Measurements from ENCODE around the gene PCDHA4. TPM values are rescaled to one million over a fixed set of nuclear protein-coding genes. Genes with fewer than 3 reads are reported as not detected.

PCDHA4 gene
- total RNA-seq, 1 experiment from 2014 or later = 4.8 TPM

DNA sequence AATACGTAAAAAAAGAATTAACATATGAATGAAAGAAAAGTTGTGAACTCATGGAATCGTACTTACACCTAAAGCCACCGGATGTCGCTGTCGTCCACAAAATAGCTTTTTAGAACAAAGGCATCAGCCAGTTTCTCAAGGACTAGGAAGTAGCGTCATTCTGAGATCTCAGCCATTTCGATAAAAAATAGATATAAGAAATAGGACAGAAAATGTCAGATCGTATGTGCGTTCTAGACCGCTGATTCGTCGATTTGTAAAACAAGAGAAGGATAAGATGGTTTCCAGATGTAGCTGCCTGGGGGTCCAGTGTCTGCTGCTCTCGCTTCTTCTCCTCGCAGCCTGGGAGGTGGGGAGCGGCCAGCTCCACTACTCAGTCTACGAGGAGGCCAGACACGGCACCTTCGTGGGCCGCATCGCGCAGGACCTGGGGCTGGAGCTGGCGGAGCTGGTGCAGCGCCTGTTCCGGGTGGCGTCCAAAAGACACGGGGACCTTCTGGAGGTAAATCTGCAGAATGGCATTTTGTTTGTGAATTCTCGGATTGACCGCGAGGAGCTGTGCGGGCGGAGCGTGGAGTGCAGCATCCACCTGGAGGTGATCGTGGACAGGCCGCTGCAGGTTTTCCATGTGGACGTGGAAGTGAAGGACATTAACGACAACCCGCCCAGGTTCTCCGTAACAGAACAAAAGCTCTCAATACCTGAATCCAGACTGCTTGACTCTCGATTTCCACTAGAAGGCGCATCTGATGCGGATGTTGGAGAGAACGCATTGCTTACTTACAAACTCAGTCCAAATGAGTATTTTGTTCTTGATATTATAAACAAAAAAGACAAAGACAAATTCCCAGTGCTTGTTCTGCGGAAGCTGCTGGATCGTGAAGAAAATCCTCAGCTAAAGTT lies 49.2 kb downstream of the PCDHA4 start, which contains the start of gene PCDHA10:
Gene PCDHA10 (plus strand): TSS at position 126 of the 903 bp plus-strand sequence. CDS start 152 bp downstream, at position 278.
- Mint-ChIP-seq H3K27me3 (ENCODE audit: unreplicated experiment) (no peaks in the 10 kb centered on the region), H3K4me1 (ENCODE audit: low read depth, unreplicated experiment) (no peaks in the 10 kb centered on the region), H3K9me3 (ENCODE audit: low read depth, unreplicated experiment) (peaks cover 5% of the 10 kb centered on the region), H3K4me3 (ENCODE audit: low read depth, unreplicated experiment) (no peak within 1 kb of the TSS), H3K27ac (ENCODE audit: unreplicated experiment) (no peak within 1 kb of the TSS), H3K36me3 (ENCODE audit: insufficient read depth, unreplicated experiment) (peaks cover 4% of the 10 kb centered on the region)
- TF ChIP-seq, protein P1, sequence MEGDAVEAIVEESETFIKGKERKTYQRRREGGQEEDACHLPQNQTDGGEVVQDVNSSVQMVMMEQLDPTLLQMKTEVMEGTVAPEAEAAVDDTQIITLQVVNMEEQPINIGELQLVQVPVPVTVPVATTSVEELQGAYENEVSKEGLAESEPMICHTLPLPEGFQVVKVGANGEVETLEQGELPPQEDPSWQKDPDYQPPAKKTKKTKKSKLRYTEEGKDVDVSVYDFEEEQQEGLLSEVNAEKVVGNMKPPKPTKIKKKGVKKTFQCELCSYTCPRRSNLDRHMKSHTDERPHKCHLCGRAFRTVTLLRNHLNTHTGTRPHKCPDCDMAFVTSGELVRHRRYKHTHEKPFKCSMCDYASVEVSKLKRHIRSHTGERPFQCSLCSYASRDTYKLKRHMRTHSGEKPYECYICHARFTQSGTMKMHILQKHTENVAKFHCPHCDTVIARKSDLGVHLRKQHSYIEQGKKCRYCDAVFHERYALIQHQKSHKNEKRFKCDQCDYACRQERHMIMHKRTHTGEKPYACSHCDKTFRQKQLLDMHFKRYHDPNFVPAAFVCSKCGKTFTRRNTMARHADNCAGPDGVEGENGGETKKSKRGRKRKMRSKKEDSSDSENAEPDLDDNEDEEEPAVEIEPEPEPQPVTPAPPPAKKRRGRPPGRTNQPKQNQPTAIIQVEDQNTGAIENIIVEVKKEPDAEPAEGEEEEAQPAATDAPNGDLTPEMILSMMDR (IDR thresholded peaks at IDR 0.05; ENCODE audit: unreplicated experiment) = no peak
- intact Hi-C loops (cut with micrococcal nuclease; ENCODE audit: unreplicated experiment) = no loop called here
- no peak for DNase-seq
- CTCF ChIA-PET = no interaction called here
- no TSS peak for BruUV-seq (replicated peaks)

DNA sequence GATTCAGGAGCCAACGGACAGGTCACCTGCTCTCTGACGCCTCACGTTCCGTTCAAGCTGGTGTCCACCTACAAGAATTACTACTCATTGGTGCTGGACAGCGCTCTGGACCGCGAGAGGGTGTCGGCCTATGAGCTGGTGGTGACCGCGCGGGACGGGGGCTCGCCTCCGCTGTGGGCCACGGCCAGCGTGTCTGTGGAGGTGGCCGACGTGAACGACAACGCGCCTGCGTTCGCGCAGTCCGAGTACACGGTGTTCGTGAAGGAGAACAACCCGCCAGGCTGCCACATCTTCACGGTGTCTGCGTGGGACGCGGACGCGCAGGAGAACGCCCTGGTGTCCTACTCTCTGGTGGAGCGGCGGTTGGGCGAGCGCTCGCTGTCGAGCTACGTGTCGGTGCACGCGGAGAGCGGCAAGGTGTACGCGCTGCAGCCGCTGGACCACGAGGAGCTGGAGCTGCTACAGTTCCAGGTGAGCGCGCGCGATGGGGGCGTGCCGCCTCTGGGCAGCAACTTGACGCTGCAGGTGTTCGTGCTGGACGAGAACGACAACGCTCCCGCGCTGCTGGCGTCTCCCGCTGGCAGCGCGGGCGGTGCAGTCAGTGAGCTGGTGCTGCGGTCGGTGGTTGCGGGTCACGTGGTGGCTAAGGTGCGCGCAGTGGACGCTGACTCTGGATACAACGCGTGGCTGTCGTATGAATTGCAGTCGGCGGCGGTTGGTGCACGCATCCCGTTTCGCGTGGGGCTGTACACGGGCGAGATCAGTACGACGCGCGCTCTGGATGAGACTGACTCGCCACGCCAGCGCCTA lies 50.5 kb downstream of the PCDHA4 start:
- Mint-ChIP-seq H3K27me3 (ENCODE audit: unreplicated experiment) (no peaks in the 10 kb centered on the region), H3K36me3 (ENCODE audit: insufficient read depth, unreplicated experiment) (peaks cover 4% of the 10 kb centered on the region), H3K4me1 (ENCODE audit: low read depth, unreplicated experiment) (no peaks in the 10 kb centered on the region), H3K9me3 (ENCODE audit: low read depth, unreplicated experiment) (peaks cover 5% of the 10 kb centered on the region), H3K4me3 (ENCODE audit: low read depth, unreplicated experiment) (no peak overlapping the region), H3K27ac (ENCODE audit: unreplicated experiment) (no peak overlapping the region)
- BruUV-seq (replicated peaks) = no TSS peak
- TF ChIP-seq, protein P1 (IDR thresholded peaks at IDR 0.05; ENCODE audit: unreplicated experiment) = no peak
- CTCF ChIA-PET = no interaction called here
- no peak for DNase-seq
- intact Hi-C loops (cut with micrococcal nuclease; ENCODE audit: unreplicated experiment) = no loop called here

GRCh38 chr5:140857987-140858240 lies 51.0 kb downstream of the PCDHA4 start:
- peaks cover 5% of the 10 kb centered on the region for H3K9me3 Mint-ChIP-seq (ENCODE audit: low read depth, unreplicated experiment)
- DNase-seq = no peak
- H3K4me1 Mint-ChIP-seq (ENCODE audit: low read depth, unreplicated experiment) = no peaks in the 10 kb centered on the region
- H3K36me3 Mint-ChIP-seq (ENCODE audit: insufficient read depth, unreplicated experiment) = peaks cover 2% of the 10 kb centered on the region
- no peak overlapping the region for H3K27ac Mint-ChIP-seq (ENCODE audit: unreplicated experiment)
- TF ChIP-seq, protein P1 (IDR thresholded peaks at IDR 0.05; ENCODE audit: unreplicated experiment) = no peak
- CTCF ChIA-PET = no interaction called here
- no peaks in the 10 kb centered on the region for H3K27me3 Mint-ChIP-seq (ENCODE audit: unreplicated experiment)
- H3K4me3 Mint-ChIP-seq (ENCODE audit: low read depth, unreplicated experiment) = no peak overlapping the region
- intact Hi-C loops (cut with micrococcal nuclease; ENCODE audit: unreplicated experiment) = no loop called here
- BruUV-seq (replicated peaks) = no TSS peak

- H3K4me1 Mint-ChIP-seq (ENCODE audit: low read depth, unreplicated experiment) = no peaks in the 10 kb centered on the region
- no peak for DNase-seq
- intact Hi-C loops (cut with micrococcal nuclease; ENCODE audit: unreplicated experiment) = no loop called here
- H3K4me3 Mint-ChIP-seq (ENCODE audit: low read depth, unreplicated experiment) = no peak overlapping the region
- CTCF ChIA-PET = interaction anchor here (0.5 kb wide), 1 partner anchor 698 kb away, joined by 3 read pairs; no protein-coding TSS in a partner anchor
- TF ChIP-seq, protein P1 (IDR thresholded peaks at IDR 0.05; ENCODE audit: unreplicated experiment) = no peak
- peaks cover 4% of the 10 kb centered on the region for H3K9me3 Mint-ChIP-seq (ENCODE audit: low read depth, unreplicated experiment)
- H3K27ac Mint-ChIP-seq (ENCODE audit: unreplicated experiment) = no peak overlapping the region
- no peaks in the 10 kb centered on the region for H3K36me3 Mint-ChIP-seq (ENCODE audit: insufficient read depth, unreplicated experiment)
- no TSS peak for BruUV-seq (replicated peaks)
- no peaks in the 10 kb centered on the region for H3K27me3 Mint-ChIP-seq (ENCODE audit: unreplicated experiment)
These were observed 55.8 kb downstream of the PCDHA4 start for GRCh38 chr5:140862441-140863295.
